Left hindlimb (tissue), 1 donor: Measurements from ENCODE around the gene STAC3.
"Not testable (repeated sequence)": the region's sequence is repeated elsewhere in the genome, so short reads cannot be mapped to it uniquely, and the experiment has no call there.

Experiments used
- DNase-seq: peaks from one replicate; pipeline ENCODE4 v3.0.0-alpha.2; 2018

Gene STAC3

DNA sequence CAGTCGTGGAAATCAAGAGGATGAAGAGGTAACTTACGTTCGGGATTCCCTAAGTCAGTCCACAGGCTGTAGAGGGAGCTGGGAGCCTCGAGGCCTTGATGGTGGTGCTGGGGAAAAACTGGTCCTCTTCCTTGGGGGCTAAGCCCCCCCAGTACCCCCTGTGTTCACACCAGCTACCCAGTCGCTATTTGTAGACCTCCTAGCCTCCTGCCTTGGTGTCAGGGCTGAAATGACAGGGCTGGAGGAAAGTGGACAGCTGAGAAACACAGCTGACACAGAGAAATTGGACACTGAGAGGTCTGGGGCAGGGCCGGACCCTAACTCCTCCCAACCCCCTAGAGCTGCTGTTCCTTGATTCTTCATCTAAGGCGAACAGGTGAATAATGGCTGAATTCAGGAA lies at the start of gene STAC3:
TSS of gene STAC3 (minus strand) at position 232 of the 400 bp plus-strand sequence. CDS start 1,551 bp downstream, outside the sequence.
- no peak for DNase-seq

DNA sequence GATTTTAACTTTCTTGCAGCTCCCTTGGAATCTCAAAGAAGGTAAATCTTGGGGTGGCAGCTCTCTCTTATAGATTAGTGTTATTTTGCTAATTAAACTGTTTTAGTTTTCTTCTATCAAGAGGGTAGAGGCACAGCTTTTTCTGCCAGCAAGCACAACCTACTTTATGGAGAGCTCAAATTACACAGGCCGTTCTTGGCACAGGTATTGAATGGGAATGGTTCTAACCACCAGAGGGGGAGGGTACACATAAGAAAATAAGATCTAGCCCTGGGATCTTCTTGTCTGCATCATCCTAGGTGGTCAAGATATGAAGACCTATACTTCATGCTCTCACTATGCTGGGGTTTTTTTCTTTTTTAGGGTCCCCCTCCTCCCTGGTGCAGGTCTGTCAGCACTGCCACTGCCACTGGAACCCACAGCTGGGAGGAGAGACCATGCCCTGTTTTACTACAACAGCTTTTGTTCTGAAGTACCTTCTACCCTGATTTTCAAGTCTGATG lies 48.6 kb upstream of the STAC3 start:
- no peak for DNase-seq

DNA sequence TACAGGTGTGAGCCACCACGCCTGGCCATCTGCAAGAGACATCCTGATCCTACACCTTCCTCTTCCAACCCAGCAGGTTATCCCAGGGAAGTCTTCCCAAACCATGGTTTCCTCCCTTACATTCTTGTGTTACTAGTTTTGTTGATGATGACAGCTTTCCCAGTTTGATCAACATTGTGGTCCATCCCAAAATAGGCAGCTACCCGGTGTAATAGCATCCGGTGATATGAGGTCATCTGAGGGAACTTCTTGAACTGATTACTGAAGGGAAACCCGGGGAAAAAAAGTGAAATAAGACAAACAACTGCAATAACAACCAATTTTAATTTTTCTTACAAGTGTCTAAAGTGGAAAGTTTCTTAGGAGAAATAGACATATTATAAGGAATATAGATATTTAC lies 45.3 kb upstream of the STAC3 start:
- no peak for DNase-seq

DNA sequence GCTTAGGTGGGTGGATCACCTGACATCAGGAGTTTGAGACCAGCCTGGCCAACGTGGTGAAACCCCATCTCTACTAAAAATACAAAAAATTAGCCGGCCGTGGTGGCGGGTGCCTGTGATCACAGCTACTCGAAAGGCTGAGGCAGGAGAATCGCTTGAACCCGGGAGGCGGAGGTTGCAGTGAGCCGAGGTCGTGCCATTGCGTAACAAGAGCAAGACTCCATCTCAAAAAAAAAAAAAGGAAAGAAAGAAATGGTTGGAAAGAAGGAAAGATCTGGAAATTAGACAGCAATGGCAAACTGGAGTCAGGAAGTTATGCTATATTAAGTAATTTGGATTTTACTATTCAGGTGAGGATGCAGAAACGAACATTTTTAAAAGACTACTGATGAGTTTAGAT lies 31.1 kb upstream of the STAC3 start:
- DNase-seq: not testable (repeated sequence)

DNA sequence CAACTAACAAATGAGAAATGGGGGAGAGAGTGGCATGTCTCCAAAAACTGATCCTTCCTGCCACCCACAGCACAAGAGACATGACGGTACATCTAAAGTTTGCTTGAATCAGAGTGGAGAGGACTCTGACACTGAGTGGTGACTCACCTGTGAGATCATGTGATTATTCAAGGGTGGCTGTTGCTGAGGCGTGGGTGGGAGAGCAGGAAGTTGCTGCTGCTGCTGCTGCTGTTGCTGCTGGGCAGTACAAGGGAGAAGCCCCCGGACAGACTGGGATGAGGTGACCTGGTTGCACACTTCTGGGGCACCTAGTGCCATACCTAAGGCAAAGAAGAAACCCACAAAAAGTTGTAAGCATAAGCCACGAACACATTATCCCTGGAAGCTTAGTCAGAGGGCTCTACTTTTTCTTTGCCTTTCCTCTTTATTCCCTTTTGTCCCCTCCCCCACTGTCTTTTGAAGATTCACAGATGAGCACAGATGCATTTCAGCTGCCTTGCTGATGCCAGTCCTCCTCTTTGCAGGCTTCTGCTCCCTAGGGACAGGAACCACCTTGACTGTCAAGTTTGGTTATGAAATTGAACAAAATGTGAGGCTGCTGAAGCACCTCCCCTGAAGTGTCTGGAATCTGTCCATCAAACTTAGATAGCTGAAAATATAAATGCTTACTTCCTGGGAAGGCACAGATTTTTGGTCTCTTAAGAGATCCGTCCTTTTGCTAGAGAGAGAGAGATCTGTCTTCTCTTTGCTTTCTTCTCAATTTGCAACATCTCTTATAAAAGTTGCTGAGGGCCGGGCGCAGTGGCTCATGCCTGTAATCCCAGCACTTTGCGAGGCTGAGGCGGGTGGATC lies 29.4 kb upstream of the STAC3 start:
- no peak for DNase-seq

DNA sequence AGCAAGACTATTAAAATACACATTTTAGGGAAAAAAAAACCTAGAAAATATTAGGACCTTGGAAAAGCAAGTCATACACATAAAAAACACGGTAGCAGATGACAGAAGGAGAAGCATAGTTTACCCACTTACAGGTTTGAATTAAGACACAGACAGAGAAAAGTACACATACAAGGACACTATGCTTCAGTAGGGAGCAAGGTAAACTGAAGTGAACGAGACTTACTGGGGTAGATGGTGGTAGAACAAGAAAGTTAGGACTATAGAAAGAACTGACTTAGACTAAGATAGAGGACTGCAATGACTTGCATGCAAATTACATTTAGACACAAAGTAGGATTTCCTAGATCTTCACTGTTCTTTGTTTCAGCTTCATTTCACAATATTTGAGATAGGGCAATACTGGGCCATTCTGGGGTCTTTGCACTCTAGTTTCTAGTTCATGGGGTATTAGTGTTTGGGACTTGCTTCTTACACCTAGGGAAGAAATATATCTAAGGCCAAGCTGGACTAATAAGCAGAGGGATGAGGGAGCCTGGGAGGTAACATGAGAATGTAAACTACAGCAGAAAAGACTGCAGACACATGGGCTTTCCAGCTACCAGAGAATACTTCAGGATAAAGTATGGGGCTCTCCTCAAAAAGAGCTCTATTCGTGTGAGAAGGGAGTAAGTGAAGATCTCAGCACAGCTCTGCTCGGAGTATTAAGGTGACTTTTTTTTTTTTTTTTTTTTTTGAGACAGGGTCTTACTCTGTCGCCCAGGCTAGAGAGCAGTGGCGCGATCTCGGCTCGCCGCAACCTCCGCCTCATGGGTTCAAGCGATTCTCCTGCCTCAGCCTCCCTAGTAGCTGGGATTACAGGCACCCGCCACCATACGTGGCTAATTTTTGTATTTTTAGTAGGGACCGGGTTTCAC lies 27.7 kb upstream of the STAC3 start:
- no peak for DNase-seq

GRCh38 chr12:57276935-57277563 lies 26.1 kb upstream of the STAC3 start:
- DNase-seq: no peak

DNA sequence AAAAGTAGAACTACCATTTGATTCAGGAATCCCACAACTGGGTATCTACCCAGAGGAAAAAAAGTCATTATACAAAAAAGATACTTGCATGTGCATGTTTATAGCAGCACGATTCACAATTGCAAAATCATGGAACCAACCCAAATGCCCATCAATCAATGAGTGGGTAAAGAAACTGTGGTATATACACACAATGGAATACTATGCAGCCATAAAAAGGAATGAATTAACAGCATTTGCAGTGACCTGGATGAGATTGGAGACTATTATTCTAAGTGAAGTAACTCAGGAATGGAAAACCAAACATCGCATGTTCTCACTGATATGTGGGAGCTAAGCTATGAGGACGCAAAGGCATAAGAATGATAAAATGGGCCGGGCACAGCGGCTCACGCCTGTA lies 25.2 kb upstream of the STAC3 start:
- DNase-seq: not testable (repeated sequence)

- no peak for DNase-seq
These were observed 22.5 kb upstream of the STAC3 start for GRCh38 chr12:57273516-57273915.

DNA sequence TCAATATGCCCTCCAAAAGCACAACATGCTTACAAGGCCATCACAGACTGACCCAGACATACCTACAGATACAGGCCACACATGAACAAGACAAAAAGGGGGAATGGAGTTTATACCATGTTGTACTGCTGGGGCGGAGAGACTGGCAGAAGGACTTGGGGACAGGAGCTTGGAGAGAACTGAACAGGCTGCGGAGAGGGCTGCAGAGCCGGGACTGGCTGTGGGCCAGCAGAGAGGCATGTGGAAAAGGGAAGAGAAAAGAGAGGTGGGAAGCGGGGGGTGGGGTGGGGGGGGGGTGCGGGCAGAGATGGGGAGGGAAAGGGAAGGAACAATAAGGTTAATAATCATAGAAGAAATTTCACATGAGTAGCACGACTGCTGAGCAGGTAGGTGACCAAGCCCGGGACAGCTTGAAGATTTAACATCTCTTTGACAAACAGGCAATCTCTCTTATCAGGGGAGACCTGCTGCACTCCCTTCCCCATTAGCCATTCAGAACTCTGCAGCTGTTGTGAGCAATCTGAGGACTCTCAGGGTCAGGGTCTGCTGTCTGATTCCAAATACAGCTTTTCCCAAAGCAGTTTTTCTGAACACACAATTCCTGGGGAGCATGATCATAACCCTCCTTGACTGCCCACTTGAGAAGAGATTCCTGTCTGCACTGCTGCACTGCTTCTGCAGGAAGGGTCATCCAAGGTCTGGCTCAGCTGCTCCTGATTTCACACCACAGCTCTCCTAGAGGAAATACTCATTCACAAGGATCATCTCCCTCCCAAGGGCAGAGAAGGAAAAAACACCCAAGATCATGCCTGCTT lies 21.6 kb upstream of the STAC3 start:
- DNase-seq: no peak

GRCh38 chr12:57270966-57271470 lies 20.0 kb upstream of the STAC3 start:
- no peak for DNase-seq

DNA sequence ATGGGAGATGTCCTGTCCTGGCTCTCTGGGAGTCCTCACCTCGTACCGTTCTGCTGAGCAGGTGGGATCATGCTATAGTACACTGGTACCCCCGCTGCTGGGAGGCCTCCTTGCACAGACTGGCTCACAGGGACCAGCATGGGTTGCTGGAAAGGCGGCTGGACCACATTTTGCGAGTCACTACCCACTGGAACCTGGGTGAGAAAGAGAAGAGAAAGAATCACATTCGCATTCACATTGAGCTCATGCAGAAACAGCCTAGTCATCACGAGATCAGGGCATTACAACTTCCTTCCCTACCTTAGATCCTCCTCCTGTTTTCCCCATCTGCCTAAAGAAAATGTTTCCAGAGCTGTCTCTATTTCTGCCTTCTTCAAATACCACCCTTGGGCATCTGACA lies 17.3 kb upstream of the STAC3 start:
- DNase-seq: no peak

DNA sequence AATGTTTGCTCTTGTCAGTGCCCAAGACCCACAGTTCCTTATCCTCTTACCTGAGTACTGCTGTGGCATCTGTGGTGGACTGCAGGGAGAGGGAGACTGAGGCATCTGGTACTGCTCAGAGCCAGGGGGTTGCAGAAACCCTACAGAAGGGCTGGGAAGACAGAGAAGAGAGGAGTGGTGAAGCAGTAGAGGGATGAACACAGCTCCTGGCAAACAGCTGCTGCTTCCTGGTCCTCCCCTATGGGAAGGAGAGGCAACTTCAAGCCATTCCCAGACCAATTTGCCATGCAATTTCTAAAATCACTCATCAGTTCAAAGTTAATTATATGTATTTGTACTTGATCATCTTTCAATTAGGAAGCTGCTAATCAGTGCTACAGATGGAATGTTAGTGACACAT lies 15.7 kb upstream of the STAC3 start:
- no peak for DNase-seq

DNA sequence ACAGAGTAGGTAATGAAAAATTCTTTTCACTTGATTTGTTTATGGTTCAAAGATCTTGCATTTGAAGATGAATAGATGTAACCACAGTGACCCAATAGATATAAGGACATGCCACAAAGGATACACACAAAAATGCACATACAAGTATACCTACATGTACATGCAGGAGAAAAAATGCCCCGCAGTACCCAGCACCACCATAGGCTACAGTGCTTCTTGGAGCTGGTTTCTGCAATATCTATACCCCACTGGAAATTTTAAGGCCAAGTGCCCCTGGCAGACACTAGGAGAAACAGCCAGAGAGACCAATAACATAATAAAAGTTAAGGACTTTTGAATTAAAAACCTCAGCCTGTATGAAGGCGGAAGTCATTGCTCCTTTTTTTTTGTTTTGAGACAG lies 12.1 kb upstream of the STAC3 start:
- no peak for DNase-seq

DNA sequence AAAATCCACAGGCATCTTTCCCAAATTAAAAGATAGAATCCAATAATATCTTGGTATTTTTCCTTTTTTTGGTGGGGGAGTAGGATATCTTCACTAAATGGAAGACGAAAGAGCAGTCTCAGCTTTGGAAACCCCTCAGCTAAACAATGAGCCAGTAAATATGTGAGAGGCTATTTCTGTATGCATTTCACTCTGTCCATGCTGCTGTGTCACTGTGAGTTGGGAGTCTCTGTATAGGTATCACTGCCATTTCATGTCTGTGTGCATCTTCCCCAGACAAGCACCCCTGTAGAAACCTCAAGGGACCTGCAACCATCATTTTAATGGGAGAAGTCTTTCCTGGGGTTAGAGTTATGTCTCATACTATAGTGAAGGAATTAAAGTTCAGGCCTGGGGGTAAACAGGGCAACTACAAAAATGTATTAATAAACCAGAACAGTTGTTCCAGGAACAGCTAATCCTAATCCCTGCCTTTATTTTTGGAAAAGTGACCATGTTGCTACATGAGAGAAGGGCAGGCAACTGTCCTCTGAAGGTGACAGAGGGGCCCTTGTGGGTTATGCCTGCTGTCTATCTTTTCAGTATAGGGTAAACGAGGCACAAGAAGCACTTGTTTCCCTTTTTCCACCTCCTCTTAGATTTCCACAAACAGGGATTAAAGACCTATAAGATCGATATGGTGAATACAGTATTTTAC lies 11.3 kb upstream of the STAC3 start:
- DNase-seq: no peak

DNA sequence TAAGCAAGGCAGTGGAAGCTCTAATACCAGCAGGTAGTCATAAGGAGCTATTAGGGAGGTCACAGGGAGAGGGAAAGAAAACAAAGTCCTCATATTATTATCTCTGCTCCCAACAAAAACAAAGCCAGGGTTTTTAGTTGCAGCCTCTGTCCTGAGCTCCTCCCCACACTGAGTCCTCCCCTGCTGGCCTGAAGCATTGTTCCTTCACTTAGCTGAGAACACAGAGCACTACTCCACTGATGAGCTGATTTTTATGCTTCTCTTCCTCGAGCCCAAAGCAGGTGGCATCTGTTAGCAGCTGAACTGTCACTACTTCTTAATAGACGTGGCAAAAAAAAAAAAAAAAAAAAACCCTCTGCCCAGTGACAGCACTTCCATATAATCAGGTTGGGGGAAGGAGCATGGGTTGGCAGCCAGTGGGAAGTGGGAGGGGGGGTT lies 10.5 kb upstream of the STAC3 start:
- no peak for DNase-seq

GRCh38 chr12:57260366-57260765 lies 9.4 kb upstream of the STAC3 start:
- no peak for DNase-seq

DNA sequence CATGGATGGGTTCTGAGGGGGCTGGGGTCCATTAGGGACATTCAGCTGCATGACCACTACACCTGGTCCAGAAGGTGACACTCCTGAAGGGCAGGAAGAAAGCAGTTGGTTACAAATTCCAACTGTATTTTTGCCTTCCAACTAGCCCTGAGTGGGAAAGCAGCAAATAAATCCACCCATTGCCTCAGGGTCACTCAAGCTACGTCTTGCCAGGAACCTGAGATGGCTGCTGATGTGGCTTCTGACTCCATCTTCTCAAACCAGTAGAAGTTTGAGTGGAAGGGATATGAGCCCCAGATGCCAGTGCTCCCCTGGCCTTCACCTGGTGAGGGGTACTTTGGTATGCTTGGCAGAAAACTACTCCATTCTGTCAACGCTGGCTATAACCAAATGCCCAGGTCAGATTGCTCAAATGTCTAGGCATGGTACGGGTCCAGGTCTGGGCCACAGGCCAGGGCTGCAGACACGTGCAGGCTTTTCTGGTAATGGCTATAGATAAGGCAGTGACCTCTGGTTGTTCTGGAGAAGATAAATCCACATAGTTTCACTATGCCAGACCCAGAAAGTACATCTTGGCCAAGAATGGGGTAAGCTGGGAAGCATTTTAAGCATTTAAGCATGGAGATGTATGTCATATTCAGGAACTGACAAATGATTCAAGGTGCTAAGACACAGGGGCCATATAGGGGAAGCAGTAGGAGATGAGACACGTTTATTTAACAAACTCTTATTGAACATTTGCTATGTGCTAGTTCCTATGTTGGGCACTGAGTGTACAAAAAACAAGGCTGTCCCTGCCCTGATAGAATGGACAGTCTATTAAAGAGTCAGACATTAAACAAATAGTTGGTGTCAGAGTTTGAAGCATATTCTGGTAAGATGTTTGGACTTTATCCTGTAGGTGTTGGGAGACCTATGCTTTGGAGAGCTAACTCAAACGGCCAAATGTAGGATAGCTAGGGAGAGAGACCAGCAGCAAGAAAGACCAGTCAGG lies 8.3 kb upstream of the STAC3 start:
- no peak for DNase-seq

- DNase-seq: no peak
These were observed 4.9 kb upstream of the STAC3 start for GRCh38 chr12:57255916-57256315.
